Thymus (tissue), 11 donors: ENCODE results near the gene XCL1. TPM values are rescaled to one million over a fixed set of nuclear protein-coding genes. Genes with fewer than 3 reads are reported as not detected.

ENCODE experiments used
- DNase-seq, 9 donors: peaks; one replicate each; pipeline ENCODE4 v3.0.0-alpha.2; 2013; ENCODE audit warnings: low spot score in 9 of 9, low read depth in 6 of 9, missing footprints in 1 of 9
- H3K27ac ChIP-seq, 2 donors: one replicate each; pipeline ENCODE4 v1.5.1; 2013; ENCODE audit warnings: control low read depth in 1 of 2, low read depth in 1 of 2, low read length in 1 of 2, mild to moderate bottlenecking in 1 of 2, moderate library complexity in 1 of 2
- H3K27me3 ChIP-seq, 2 donors: one replicate each; pipeline ENCODE4 v1.5.1; 2013; ENCODE audit warnings: low read length in 1 of 2; ENCODE audit not compliant: control insufficient read depth in 2 of 2, insufficient read depth in 1 of 2
- H3K36me3 ChIP-seq, 2 donors: one replicate each; pipeline ENCODE4 v1.5.1; 2013; ENCODE audit warnings: low read length in 1 of 2, mild to moderate bottlenecking in 1 of 2, moderate library complexity in 1 of 2; ENCODE audit not compliant: control insufficient read depth in 2 of 2, insufficient read depth in 2 of 2
- H3K4me1 ChIP-seq, 2 donors: one replicate each; pipeline ENCODE4 v1.5.1; 2013; ENCODE audit warnings: low read length in 2 of 2; ENCODE audit not compliant: control insufficient read depth in 2 of 2, insufficient read depth in 2 of 2
- H3K4me3 ChIP-seq, 2 donors: one replicate each; pipeline ENCODE4 v1.5.1; 2013; ENCODE audit warnings: low read length in 2 of 2, control low read depth in 1 of 2, mild to moderate bottlenecking in 1 of 2
- H3K9me3 ChIP-seq, 2 donors: one replicate each; pipeline ENCODE4 v1.5.1; 2013; ENCODE audit warnings: low read length in 1 of 2, mild to moderate bottlenecking in 1 of 2; ENCODE audit not compliant: control insufficient read depth in 2 of 2, insufficient read depth in 1 of 2
- WGBS: extraction: QIAGEN DNeasy Blood & Tissue Kit; methylation state at CpG from one replicate; pipeline ENCODE4 v1.1.7; 2013; 5-methylcytosine and 5-hydroxymethylcytosine counted together
- polyA plus RNA-seq: library from polyadenylated mRNA; stranded (reverse); fragments of 200-250 nt; gene quantifications from one replicate; pipeline ENCODE4 v1.2.3, GENCODE V29; 2013
- total RNA-seq: library from RNA; stranded (reverse); fragments of 120-200 nt; gene quantifications from one replicate; pipeline ENCODE4 v1.2.4, GENCODE V29; 2013
- donor health status: healthy.

The XCL1 gene
- total and polyA plus RNA-seq, 2 donors: 4.9 to 10.7 TPM

GRCh38 chr1:168606096-168606495 lies 29.7 kb downstream of the XCL1 start:
- no peak for DNase-seq
- H3K27me3 ChIP-seq: no peaks in the 10 kb centered on the region
- no peak overlapping the region for H3K27ac ChIP-seq
- H3K36me3 ChIP-seq: no peaks in the 10 kb centered on the region
- H3K9me3 ChIP-seq: no peaks in the 10 kb centered on the region
- peaks cover 0 to 4% of the 10 kb centered on the region in 2 donors for H3K4me1 ChIP-seq
- H3K4me3 ChIP-seq: no peak overlapping the region

DNA sequence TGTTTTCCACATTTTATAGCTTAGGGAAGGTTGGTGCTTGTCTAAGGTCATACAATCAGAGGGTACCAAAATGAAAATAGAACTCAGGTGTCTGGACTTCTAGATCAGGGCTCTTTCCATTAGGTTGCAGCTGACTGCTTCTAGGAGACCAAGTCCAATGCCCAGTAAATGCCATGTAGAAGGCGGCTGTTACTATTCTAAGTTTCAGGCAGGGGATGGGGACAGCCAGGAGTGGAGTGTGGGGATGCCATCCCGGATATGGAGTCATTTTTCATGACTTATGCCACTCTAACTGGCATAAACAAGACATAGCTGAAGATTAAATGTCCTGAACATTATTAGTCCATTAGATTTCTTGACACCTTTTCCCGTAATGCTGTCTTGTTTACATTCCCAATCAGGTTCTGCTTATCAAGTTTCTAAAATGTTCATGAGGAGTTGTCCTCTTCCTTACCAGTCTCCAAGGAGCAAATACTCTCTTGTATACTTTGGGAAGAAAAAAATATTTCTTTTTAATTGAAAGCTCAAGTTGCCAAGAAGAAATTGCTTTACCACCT lies 31.5 kb downstream of the XCL1 start:
- Histone ChIP-seq H3K9me3 (no peaks in the 10 kb centered on the region), H3K27me3 (no peaks in the 10 kb centered on the region), H3K4me1 (peaks cover 0 to 4% of the 10 kb centered on the region in 2 donors), H3K4me3 (no peak overlapping the region), H3K27ac (no peak overlapping the region), H3K36me3 (no peaks in the 10 kb centered on the region)
- WGBS: 89% methylated on average over 3 of the region's 3 CpGs
- DNase-seq: no peak

- no peaks in the 10 kb centered on the region for H3K36me3 ChIP-seq
- H3K27me3 ChIP-seq: no peaks in the 10 kb centered on the region
- WGBS: 93% methylated on average over 20 of the region's 20 CpGs
- H3K4me3 ChIP-seq: no peak overlapping the region
- no peaks in the 10 kb centered on the region for H3K9me3 ChIP-seq
- no peak overlapping the region for H3K27ac ChIP-seq
- no peak for DNase-seq
- H3K4me1 ChIP-seq: peaks cover 0 to 6% of the 10 kb centered on the region in 2 donors
These were observed 32.7 kb downstream of the XCL1 start for GRCh38 chr1:168608796-168609715.

DNA sequence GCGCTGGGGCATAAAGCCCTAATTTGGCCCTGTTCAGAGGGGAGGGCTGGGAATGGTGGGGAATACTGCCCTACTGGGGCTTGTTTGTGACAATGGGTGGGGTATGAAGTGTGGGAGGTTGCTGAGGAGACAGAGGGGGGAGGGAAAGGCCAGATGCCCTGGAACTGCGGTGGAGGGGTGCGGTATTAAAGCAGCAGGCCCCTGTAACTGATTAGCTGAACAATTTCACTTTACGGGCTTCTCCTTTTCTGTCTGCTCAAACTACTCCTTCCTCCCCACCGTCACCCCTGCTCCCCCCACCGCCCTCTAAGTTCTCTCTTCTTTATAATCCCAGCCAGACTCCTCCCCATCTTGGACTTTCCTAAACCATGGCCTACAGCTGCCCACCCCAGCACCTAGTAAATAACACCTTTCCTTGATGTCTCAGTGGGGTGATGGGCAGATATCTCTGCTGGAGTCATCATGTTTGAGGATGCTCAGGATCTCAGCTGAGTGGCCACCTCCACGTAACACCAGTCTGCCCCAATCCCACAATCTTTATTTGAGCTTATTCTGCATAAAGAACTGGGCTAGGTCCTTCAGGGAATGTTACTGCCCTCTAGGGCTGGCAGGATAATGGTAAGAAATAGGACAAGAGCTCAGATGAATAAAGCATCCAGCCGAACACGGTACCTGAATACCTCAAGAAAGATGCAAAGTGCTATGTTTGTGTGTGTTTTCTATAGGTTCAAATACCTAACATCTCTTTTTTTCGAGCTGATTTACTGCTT lies 33.5 kb downstream of the XCL1 start:
- Histone ChIP-seq H3K27ac (no peak overlapping the region), H3K27me3 (no peaks in the 10 kb centered on the region), H3K4me1 (peaks cover 0 to 6% of the 10 kb centered on the region in 2 donors), H3K9me3 (no peaks in the 10 kb centered on the region), H3K4me3 (no peak overlapping the region), H3K36me3 (no peaks in the 10 kb centered on the region)
- 85% methylated on average over 10 of the region's 10 CpGs for WGBS
- no peak for DNase-seq

DNA sequence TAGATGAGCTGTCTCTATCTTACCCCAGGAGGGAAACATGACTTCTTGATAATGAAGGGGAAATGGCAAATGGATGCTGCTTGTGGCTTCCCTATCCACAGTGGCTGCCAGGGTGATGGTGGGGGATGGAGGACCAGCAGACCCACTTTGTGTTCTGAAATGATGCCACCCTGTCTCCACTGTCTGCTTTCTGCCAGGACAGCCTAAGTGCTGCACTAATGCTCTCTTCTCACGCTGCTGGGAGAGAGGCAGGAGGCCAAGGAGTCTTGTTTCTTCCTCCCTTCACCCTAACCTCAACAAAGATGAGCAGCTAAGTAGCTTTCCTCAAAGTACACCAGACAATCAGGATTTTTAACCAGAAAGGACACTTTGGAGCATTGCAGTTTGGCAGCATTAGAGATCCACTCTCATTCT lies 36.6 kb downstream of the XCL1 start:
- Histone ChIP-seq H3K4me1 (peaks cover 0 to 6% of the 10 kb centered on the region in 2 donors), H3K27ac (no peak overlapping the region)

DNA sequence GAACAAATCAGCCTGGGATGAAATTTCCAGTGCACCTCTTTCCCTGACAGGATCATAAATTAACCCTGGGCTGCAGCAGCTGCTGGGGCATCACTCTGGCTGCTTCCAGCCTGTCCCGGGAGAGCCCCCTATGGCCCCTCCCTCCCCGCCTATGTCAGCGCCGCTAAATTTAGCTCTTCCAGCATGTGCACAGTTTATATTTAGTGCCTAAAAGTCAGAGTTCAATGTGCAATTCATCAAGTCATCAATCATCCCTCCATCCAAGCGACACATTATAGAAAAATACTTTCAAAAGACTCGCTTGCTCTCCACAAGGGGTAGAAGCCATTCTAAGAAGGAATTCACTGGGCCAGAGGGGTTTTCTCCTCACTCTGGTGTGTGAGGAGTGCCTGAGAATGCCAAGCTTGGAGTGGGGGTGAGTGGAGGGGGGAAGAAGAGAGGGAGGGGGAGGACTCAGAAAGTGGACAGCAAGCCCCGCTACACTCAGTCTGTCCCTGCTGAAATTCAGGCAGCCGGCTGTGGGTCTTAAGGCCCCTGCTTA lies 37.4 kb downstream of the XCL1 start:
- H3K36me3 ChIP-seq: no peaks in the 10 kb centered on the region
- no peak overlapping the region for H3K27ac ChIP-seq
- no peaks in the 10 kb centered on the region for H3K9me3 ChIP-seq
- WGBS: 73% methylated on average over 8 of the region's 8 CpGs
- no peaks in the 10 kb centered on the region for H3K27me3 ChIP-seq
- peaks cover 0 to 6% of the 10 kb centered on the region in 2 donors for H3K4me1 ChIP-seq
- no peak overlapping the region for H3K4me3 ChIP-seq
- DNase-seq: no peak

More for the DNA sequence above, 36.6 kb downstream of the XCL1 start:
- DNase-seq: no peak
- Histone ChIP-seq H3K36me3 (no peaks in the 10 kb centered on the region), H3K27me3 (no peaks in the 10 kb centered on the region), H3K4me3 (no peak overlapping the region), H3K9me3 (no peaks in the 10 kb centered on the region)
- WGBS: 98% methylated on average over 1 of the region's 1 CpG

GRCh38 chr1:168614235-168614634 lies 37.8 kb downstream of the XCL1 start:
- DNase-seq: no peak
- Histone ChIP-seq H3K27me3 (no peaks in the 10 kb centered on the region), H3K36me3 (no peaks in the 10 kb centered on the region), H3K27ac (no peak overlapping the region), H3K4me3 (no peak overlapping the region), H3K9me3 (no peaks in the 10 kb centered on the region), H3K4me1 (peaks cover 0 to 6% of the 10 kb centered on the region in 2 donors)
- 97% methylated on average over 8 of the region's 8 CpGs for WGBS

DNA sequence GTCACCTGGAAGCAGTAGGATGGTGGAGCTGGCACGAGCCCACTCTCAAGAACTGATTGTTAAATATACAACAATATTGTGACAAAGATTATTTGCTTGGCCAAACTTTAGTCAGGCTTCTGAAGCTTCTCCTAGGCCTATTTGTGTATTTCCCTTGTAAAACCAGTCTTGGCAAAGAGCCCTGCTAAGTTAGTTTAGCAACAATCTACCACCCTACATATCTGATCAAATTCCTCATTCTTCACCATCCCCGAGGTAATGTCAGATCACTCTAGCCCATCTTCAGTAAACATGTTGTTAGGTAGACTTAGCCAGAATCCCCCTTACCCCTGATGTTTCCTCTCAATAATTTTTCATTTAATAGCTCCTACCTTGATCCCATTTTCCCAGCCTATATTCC lies 39.6 kb downstream of the XCL1 start:
- Histone ChIP-seq H3K27ac (no peak overlapping the region), H3K4me3 (no peak overlapping the region), H3K4me1 (peaks cover 0 to 2% of the 10 kb centered on the region in 2 donors), H3K9me3 (no peaks in the 10 kb centered on the region), H3K27me3 (no peaks in the 10 kb centered on the region), H3K36me3 (no peaks in the 10 kb centered on the region)
- 93% methylated on average over 2 of the region's 2 CpGs for WGBS
- DNase-seq: no peak
